GM12875 (cell line): ENCODE data around the gene DLX5.

ENCODE experiments used
- H3K4me3 ChIP-seq: one replicate; pipeline ENCODE4 v1.5.1; 2011; ENCODE audit warnings: low read depth, low read length, control low read depth
- CTCF ChIP-seq: IDR thresholded peaks from 2 replicates; pipeline ENCODE4 v1.5.1; 2011; ENCODE audit warnings: low read depth, mild to moderate bottlenecking, control low read depth, inconsistent platforms, low read length, moderate library complexity, borderline replicate concordance; ENCODE audit not compliant: insufficient read depth

The DLX5 gene

DNA sequence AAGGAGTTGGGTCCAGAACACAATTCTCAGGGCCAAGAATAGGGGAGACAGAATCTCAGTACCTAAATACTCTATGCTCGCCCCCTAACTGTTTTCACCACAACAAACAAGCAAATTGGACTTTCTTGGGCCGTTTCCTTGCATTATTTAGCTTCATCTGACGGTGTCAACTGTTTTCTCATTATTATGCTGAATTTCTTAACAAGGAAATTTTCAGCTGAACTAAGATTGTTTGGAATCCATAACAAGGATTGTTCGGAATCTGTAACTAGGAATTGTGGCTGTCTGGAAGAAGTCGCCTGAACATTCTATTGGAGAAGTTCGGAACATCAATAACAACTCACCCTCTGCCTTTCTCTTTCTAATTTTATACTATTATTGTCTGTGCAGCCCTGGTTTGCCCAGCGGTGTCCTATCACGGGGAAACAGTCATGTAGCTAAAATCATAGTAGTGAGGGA lies 34.7 kb downstream of the DLX5 start:
- H3K4me3 ChIP-seq, result no peak overlapping the region
- no peak for TF ChIP-seq CTCF

- H3K4me3 ChIP-seq, result no peak overlapping the region
- TF ChIP-seq CTCF, result no peak
Measured at GRCh38 chr7:96989241-96989858, 35.3 kb downstream of the DLX5 start.

DNA sequence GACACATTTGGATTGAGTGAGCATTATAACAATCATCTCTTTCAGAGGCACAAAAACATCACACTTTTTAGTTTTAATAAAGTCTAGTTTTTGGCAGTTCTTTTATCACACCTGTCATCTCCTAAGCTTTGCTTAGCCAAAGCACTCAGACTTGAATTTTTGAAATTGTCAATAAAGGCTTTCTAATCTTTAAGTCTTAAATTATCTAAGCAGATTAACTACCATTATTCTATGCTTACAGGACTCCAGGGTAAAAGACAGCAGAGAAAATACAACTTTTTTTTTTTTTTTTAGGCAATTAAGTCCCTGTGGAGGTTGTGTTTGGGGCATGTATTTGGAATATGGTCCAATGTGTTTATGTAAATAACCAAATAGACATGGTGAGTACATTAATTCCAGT lies 36.9 kb downstream of the DLX5 start:
- no peak overlapping the region for H3K4me3 ChIP-seq
- TF ChIP-seq CTCF, result no peak

- no peak for TF ChIP-seq CTCF
- H3K4me3 ChIP-seq, result no peak overlapping the region
Measured at GRCh38 chr7:96986901-96987300, 37.7 kb downstream of the DLX5 start.

- H3K4me3 ChIP-seq, result no peak overlapping the region
- TF ChIP-seq CTCF, result no peak
Measured at GRCh38 chr7:96985992-96986391, 38.6 kb downstream of the DLX5 start.

GRCh38 chr7:96982586-96982985 lies 42.0 kb downstream of the DLX5 start:
- no peak for TF ChIP-seq CTCF
- H3K4me3 ChIP-seq, result no peak overlapping the region

- no peak overlapping the region for H3K4me3 ChIP-seq
- TF ChIP-seq CTCF, result no peak
Measured at GRCh38 chr7:96979551-96980276, 44.9 kb downstream of the DLX5 start.
